Fibroblast of villous mesenchyme (primary cell): ENCODE measurements around the gene GRIK4. TPM values are rescaled to one million over a fixed set of nuclear protein-coding genes. Genes with fewer than 3 reads are reported as not detected.

Source experiments
- DNase-seq: peaks from one replicate; pipeline ENCODE4 v3.0.0-alpha.2; 2010; ENCODE audit warnings: low read depth
- H3K4me3 ChIP-seq: 2 replicates; pipeline ENCODE4 v1.5.1; 2011; ENCODE audit warnings: low read depth, mild to moderate bottlenecking, low read length
- CTCF ChIP-seq: IDR thresholded peaks from 2 replicates; pipeline ENCODE4 v1.5.1; 2012; ENCODE audit warnings: low read depth, mild to moderate bottlenecking, low read length; ENCODE audit not compliant: insufficient read depth
- total RNA-seq: library from RNA; depleted of rRNA; stranded (reverse); fragments of >200 nt; gene quantifications from 2 replicates; pipeline ENCODE4 v1.2.3, GENCODE V29; 2012

The GRIK4 gene
- total RNA-seq, 1 donor = under 0.01 TPM

- H3K4me3 ChIP-seq = no peak overlapping the region
- no peak for TF ChIP-seq CTCF
- no peak for DNase-seq
These were observed 316.3 kb downstream of the GRIK4 start for GRCh38 chr11:120827820-120828219.

- no peak for TF ChIP-seq CTCF
- DNase-seq = no peak
- no peak overlapping the region for H3K4me3 ChIP-seq
These were observed 317.3 kb downstream of the GRIK4 start for GRCh38 chr11:120828847-120829246.

GRCh38 chr11:120830085-120830620 lies 318.6 kb downstream of the GRIK4 start:
- DNase-seq = no peak
- no peak for TF ChIP-seq CTCF
- H3K4me3 ChIP-seq = no peak overlapping the region

GRCh38 chr11:120832481-120833238 lies 321.1 kb downstream of the GRIK4 start:
- H3K4me3 ChIP-seq = no peak overlapping the region
- TF ChIP-seq CTCF = no peak
- DNase-seq = no peak

GRCh38 chr11:120834686-120835210 lies 323.2 kb downstream of the GRIK4 start:
- DNase-seq = no peak
- H3K4me3 ChIP-seq = no peak overlapping the region
- TF ChIP-seq CTCF = no peak

- no peak for TF ChIP-seq CTCF
- no peak overlapping the region for H3K4me3 ChIP-seq
- DNase-seq = no peak
These were observed 324.2 kb downstream of the GRIK4 start for GRCh38 chr11:120835601-120836228.
